Vagina (tissue), 2 donors: Measurements from ENCODE around the gene ADGRL1.

Source experiments
- CTCF ChIP-seq, 3 experiments: fragments of 450-650 bp in 2 of 3; fragments of 200-600 bp in 1 of 3; sonication (generic) in 1 of 3; IDR thresholded peaks; one replicate each; pipeline ENCODE4 v1.5.1; 2017 to 2019; ENCODE audit warnings: antibody characterized with exemption in 3 of 3, mild to moderate bottlenecking in 2 of 3, moderate library complexity in 2 of 3
- POLR2A ChIP-seq, 2 donors: fragments of 450-650 bp; IDR thresholded peaks; one replicate each; pipeline ENCODE4 v1.6.1; 2017; ENCODE audit warnings: antibody characterized with exemption in 2 of 2, mild to moderate bottlenecking in 2 of 2, moderate library complexity in 2 of 2
- POLR2AphosphoS5 ChIP-seq, 2 donors: sonication (generic); formaldehyde crosslinking; IDR thresholded peaks; one replicate each; pipeline ENCODE4 v1.9.0; 2017; ENCODE audit warnings: antibody characterized with exemption in 2 of 2, mild to moderate bottlenecking in 2 of 2, low read depth in 1 of 2; ENCODE audit not compliant: insufficient read depth in 1 of 2

DNA sequence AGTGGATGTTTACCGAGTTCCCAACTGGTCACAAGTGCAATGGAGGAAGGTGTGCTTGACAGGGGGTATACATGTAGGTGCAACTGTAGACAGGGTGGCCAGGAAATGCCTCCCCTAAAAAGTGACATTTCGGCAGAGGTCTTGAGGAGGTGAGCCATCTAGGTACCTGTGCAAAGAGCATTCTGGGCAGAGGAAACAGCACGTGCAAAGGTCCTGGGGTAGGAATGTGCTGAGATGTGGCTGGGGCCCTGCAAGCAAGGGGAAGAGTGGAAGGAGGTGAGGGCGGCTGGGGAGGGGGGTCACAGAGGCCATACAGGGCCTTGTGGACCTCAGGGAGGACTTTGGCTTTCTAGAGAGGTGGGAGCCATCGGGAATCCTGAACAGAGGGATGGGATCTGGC lies 8.1 kb downstream of the ADGRL1 start:
- no peak for TF ChIP-seq CTCF (IDR thresholded peaks at IDR 0.05)
- no peak for TF ChIP-seq POLR2A (IDR thresholded peaks at IDR 0.05)
- no peak for TF ChIP-seq POLR2AphosphoS5 (IDR thresholded peaks at IDR 0.05; ENCODE audit: insufficient read depth in 1 of 2, low read depth in 1 of 2)
